Activated T-helper 1 cell treated with anti-CD3 and anti-CD28 coated beads, Interleukin-2, amount 50 U/mL, for 16 hours (primary cell): ENCODE data around the gene DBX1.
"Not testable (repeated sequence)": the region's sequence is repeated elsewhere in the genome, so short reads cannot be mapped to it uniquely, and the experiment has no call there.

Experiments
- DNase-seq, 2 donors: peaks; one replicate each; pipeline ENCODE4 v3.0.0-alpha.2; 2020; ENCODE audit warnings: low read depth in 1 of 2, low spot score in 1 of 2

DBX1 gene

GRCh38 chr11:20160425-20161229 lies at the start of gene DBX1:
DBX1 (minus strand) TSS chr11:20160475; CDS start chr11:20160324, 151 bp downstream.
- DNase-seq = no peak

GRCh38 chr11:20208622-20209111 lies 48.4 kb upstream of the DBX1 start:
- DNase-seq = no peak

GRCh38 chr11:20207781-20208621 lies 47.7 kb upstream of the DBX1 start:
- DNase-seq = no peak

- DNase-seq = no peak
These were observed 45.5 kb upstream of the DBX1 start for GRCh38 chr11:20205807-20206206.

- DNase-seq = no peak
These were observed 44.4 kb upstream of the DBX1 start for GRCh38 chr11:20204681-20205080.

- DNase-seq = no peak
These were observed 43.6 kb upstream of the DBX1 start for GRCh38 chr11:20203831-20204230.

- no peak for DNase-seq
These were observed 41.0 kb upstream of the DBX1 start for GRCh38 chr11:20201231-20201630.

- DNase-seq = not testable (repeated sequence)
These were observed 40.2 kb upstream of the DBX1 start for GRCh38 chr11:20200331-20200955.

- DNase-seq = no peak
These were observed 37.6 kb upstream of the DBX1 start for GRCh38 chr11:20197881-20198280.

GRCh38 chr11:20194470-20194869 lies 34.2 kb upstream of the DBX1 start:
- DNase-seq = no peak

GRCh38 chr11:20193307-20193706 lies 33.0 kb upstream of the DBX1 start:
- DNase-seq = no peak

- no peak for DNase-seq
These were observed 32.4 kb upstream of the DBX1 start for GRCh38 chr11:20192641-20193040.

GRCh38 chr11:20192151-20192550 lies 31.9 kb upstream of the DBX1 start:
- DNase-seq = no peak

GRCh38 chr11:20178976-20179375 lies 18.7 kb upstream of the DBX1 start:
- no peak for DNase-seq

GRCh38 chr11:20177136-20177535 lies 16.9 kb upstream of the DBX1 start:
- DNase-seq = no peak

- DNase-seq = no peak
These were observed 12.6 kb upstream of the DBX1 start for GRCh38 chr11:20172721-20173447.

GRCh38 chr11:20163783-20164481 lies 3.7 kb upstream of the DBX1 start:
- no peak for DNase-seq

GRCh38 chr11:20162824-20163782 lies 2.8 kb upstream of the DBX1 start:
- no peak for DNase-seq
